Erythroblast (primary cell): ENCODE results near the gene VEPH1.

Experiments
- GATA1 ChIP-seq: IDR thresholded peaks from 2 replicates; pipeline ENCODE4 v1.6.1; 2011; ENCODE audit warnings: low read depth, mild to moderate bottlenecking, control low read depth, low read length, moderate library complexity
- POLR2A ChIP-seq: IDR thresholded peaks from 2 replicates; pipeline ENCODE4 v1.6.1; 2011; ENCODE audit warnings: mild to moderate bottlenecking, low read length

GRCh38 chr3:157520485-157521150 lies 17.4 kb upstream of the VEPH1 start:
- TF ChIP-seq POLR2A (no peak), GATA1 (no peak)
